A673 (cell line): ENCODE results near the gene HERPUD2. TPM values are rescaled to one million over a fixed set of nuclear protein-coding genes. Genes with fewer than 3 reads are reported as not detected.
A peak's percentile ranks its signal among the peaks of the same experiment; 100 is the strongest.

Experiments used
- BruUV-seq: library from RNA; stranded (reverse); fragments of 400-500 nt; replicated peaks from 2 replicates; lab custom pipeline; 2021; lab: Mats Ljungman, UMichigan
- CTCF ChIA-PET: fragments of 300-600 bp; sonication (Branson Sonifier 250); formaldehyde crosslinking; loops from one replicate; lab custom pipeline; 2022; ENCODE audit warnings: antibody characterized with exemption; lab: Charles Lee
- POLR2A ChIA-PET: fragments of 300-600 bp; sonication (Branson Sonifier 250); formaldehyde crosslinking; loops from one replicate; lab custom pipeline; 2022; ENCODE audit warnings: antibody characterized with exemption; ENCODE audit not compliant: low non-redundant PET; lab: Charles Lee
- DNase-seq: peaks from one replicate; pipeline ENCODE4 v3.0.0-alpha.2; 2015; ENCODE audit warnings: low spot score
- H3K27ac ChIP-seq: fragments of 200-600 bp; sonication (generic); 2 replicates; pipeline ENCODE4 v1.5.1; 2016; ENCODE audit warnings: mixed run types, low read depth, mild to moderate bottlenecking, mixed read lengths, antibody characterized with exemption, low read length; ENCODE audit not compliant: poor library complexity, severe bottlenecking
- H3K27me3 ChIP-seq: fragments of 200-600 bp; sonication (generic); replicated peaks from 2 replicates; pipeline ENCODE4 v1.6.1; 2017; ENCODE audit warnings: mixed run types, low read depth, mild to moderate bottlenecking, mixed read lengths, antibody characterized with exemption, low read length; ENCODE audit not compliant: insufficient read depth, poor library complexity
- H3K36me3 ChIP-seq: fragments of 200-600 bp; sonication (generic); 2 replicates; pipeline ENCODE4 v1.6.1; 2016; ENCODE audit warnings: mixed run types, mild to moderate bottlenecking, mixed read lengths, antibody characterized with exemption, low read length; ENCODE audit not compliant: insufficient read depth, poor library complexity, severe bottlenecking
- H3K4me1 ChIP-seq: fragments of 200-600 bp; sonication (generic); 2 replicates; pipeline ENCODE4 v1.6.1; 2017; ENCODE audit warnings: mixed run types, mild to moderate bottlenecking, mixed read lengths, antibody characterized with exemption, low read length; ENCODE audit not compliant: insufficient read depth, poor library complexity, severe bottlenecking
- H3K4me3 ChIP-seq: fragments of 200-600 bp; sonication (generic); 2 replicates; pipeline ENCODE4 v1.5.1; 2016; ENCODE audit warnings: low read depth, mixed run types, mild to moderate bottlenecking, mixed read lengths, low read length; ENCODE audit not compliant: poor library complexity, severe bottlenecking
- H3K9me3 ChIP-seq: fragments of 200-600 bp; sonication (generic); 2 replicates; pipeline ENCODE4 v1.6.1; 2016; ENCODE audit warnings: mixed run types, low read depth, mild to moderate bottlenecking, mixed read lengths, antibody characterized with exemption, low read length; ENCODE audit not compliant: poor library complexity, severe bottlenecking
- EZH2 ChIP-seq: fragments of 200-600 bp; sonication (generic); IDR thresholded peaks from 2 replicates; pipeline ENCODE4 v1.6.1; 2017; ENCODE audit warnings: borderline replicate concordance, low read depth, mild to moderate bottlenecking, mixed read lengths, antibody characterized with exemption, low read length; ENCODE audit not compliant: poor library complexity, severe bottlenecking
- intact Hi-C: fragments of 100-400 bp; cut with micrococcal nuclease; formaldehyde crosslinking; loops from one replicate; pipeline ENCODE4 v1.10.0; 2022; ENCODE audit not compliant: unreplicated experiment
- total RNA-seq: library from RNA; stranded (reverse); gene quantifications from 2 replicates; pipeline ENCODE4 v1.2.3, GENCODE V29; 2021
- TF ChIP-seq, protein P1 (sequence below): fragments of 300-800, 200-600 bp; sonication (generic); conservative IDR thresholded peaks from 2 replicates; pipeline ENCODE4 v1.5.1; 2017; ENCODE audit warnings: low read depth, mild to moderate bottlenecking, antibody characterized with exemption, low read length, moderate library complexity, mixed read lengths

The HERPUD2 gene
- total RNA-seq, 1 experiment from 2014 or later = 23.3 TPM

DNA sequence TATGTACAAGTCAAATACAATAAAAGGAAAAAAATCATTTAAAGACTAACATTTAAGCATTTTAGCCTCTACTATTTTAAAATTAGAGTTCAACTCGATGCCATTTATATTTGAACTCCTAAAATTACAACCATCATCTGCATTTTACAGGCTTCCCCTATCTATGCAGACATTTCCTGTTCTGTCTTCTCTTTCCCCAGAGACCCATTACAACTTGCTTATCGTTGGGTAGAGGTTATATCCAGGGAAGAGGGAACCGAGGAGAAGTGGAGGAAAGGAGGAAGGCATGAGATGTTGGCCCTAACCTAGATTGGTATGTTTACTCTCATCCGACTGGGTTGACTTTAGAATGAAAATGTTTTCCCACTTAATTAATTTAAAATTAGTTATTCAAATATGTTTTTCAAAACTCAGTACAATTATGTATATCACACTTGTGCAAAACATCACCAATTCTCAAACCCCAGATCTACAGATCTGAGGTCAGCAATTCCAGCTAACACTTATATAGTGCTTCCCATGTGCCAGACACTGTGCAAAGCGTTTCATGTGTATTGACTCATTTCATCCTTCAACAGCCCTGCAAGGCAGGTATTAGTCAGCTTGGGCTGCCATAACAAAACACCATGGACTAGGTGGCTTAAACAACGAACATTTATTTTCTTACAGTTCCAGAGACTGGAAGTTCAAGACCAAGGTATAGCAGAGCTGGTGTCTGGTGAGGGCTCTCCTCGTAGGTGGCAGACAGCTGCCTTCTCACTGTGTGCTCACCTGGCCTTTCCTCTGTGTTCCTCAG, 27.3 kb upstream of the HERPUD2 start:
- intact Hi-C loops = no loop called here
- H3K27ac ChIP-seq = peak overlapping the region; percentile 9
- H3K9me3 ChIP-seq = no peaks in the 10 kb centered on the region
- no TSS peak for BruUV-seq
- DNase-seq = peak; percentile 87
- peaks cover 19% of the 10 kb centered on the region for H3K4me1 ChIP-seq
- TF ChIP-seq, protein P1, sequence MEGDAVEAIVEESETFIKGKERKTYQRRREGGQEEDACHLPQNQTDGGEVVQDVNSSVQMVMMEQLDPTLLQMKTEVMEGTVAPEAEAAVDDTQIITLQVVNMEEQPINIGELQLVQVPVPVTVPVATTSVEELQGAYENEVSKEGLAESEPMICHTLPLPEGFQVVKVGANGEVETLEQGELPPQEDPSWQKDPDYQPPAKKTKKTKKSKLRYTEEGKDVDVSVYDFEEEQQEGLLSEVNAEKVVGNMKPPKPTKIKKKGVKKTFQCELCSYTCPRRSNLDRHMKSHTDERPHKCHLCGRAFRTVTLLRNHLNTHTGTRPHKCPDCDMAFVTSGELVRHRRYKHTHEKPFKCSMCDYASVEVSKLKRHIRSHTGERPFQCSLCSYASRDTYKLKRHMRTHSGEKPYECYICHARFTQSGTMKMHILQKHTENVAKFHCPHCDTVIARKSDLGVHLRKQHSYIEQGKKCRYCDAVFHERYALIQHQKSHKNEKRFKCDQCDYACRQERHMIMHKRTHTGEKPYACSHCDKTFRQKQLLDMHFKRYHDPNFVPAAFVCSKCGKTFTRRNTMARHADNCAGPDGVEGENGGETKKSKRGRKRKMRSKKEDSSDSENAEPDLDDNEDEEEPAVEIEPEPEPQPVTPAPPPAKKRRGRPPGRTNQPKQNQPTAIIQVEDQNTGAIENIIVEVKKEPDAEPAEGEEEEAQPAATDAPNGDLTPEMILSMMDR = no peak
- TF ChIP-seq EZH2 = no peak
- no peak overlapping the region for H3K4me3 ChIP-seq
- H3K36me3 ChIP-seq = no peaks in the 10 kb centered on the region
- ChIA-PET CTCF (no interaction called here), POLR2A (no interaction called here)
- H3K27me3 ChIP-seq = no peaks in the 10 kb centered on the region

DNA sequence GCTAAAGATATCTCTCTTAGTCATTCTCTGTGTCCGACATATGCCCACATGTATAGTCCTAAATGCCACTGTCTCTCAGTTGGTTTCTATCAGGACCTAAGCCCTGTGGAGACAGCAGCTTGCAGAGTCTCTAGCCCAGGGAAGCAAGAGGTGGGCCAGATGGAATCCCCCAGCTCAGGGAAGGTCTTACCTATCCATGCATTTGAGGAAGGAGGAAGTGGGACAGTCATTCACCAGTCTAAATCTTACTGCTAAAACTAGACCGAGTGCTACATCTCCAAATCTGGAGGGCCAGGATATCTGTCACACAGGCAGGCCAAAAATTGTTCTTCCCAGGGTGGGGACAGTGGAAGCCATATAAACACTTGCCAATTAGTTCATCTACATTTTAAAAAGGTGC, 26.4 kb upstream of the HERPUD2 start:
- DNase-seq = no peak
- intact Hi-C loops = no loop called here
- Histone ChIP-seq H3K9me3 (no peaks in the 10 kb centered on the region), H3K27me3 (no peaks in the 10 kb centered on the region), H3K27ac (no peak overlapping the region), H3K4me3 (no peak overlapping the region), H3K4me1 (peaks cover 27% of the 10 kb centered on the region), H3K36me3 (no peaks in the 10 kb centered on the region)
- ChIA-PET POLR2A (no interaction called here), CTCF (no interaction called here)
- TF ChIP-seq, protein P1 = no peak
- no peak for TF ChIP-seq EZH2
- BruUV-seq = no TSS peak

DNA sequence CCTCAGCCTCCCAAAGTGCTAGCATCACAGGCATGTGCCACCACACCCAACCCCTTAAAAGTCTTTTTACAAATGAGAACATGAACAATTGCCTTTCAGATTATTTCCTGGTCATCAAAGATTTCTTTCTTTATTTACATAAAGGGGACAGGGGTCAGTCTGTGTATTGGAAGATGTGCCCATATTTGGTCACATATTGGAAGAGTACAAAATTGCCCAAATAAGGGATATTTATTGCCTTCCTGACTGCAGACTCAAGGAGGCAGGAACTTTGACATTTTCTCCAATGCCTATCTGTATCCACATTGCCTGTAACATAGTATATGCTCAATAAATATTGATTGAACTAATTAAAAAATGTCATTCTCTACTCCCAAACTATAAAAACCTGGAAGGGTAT, 25.9 kb upstream of the HERPUD2 start:
- BruUV-seq = no TSS peak
- ChIA-PET CTCF (no interaction called here), POLR2A (no interaction called here)
- intact Hi-C loops = no loop called here
- Histone ChIP-seq H3K9me3 (no peaks in the 10 kb centered on the region), H3K4me1 (peaks cover 28% of the 10 kb centered on the region), H3K27ac (no peak overlapping the region), H3K4me3 (no peak overlapping the region), H3K27me3 (no peaks in the 10 kb centered on the region), H3K36me3 (no peaks in the 10 kb centered on the region)
- no peak for TF ChIP-seq EZH2
- TF ChIP-seq, protein P1 = no peak
- DNase-seq = no peak
